H9 (cell line): Measurements from ENCODE around the gene UPB1. TPM values are rescaled to one million over a fixed set of nuclear protein-coding genes. Genes with fewer than 3 reads are reported as not detected.

ENCODE experiments used
- DNase-seq: peaks from one replicate; pipeline ENCODE4 v3.0.0-alpha.2; 2017
- H2AFZ ChIP-seq: one replicate; pipeline ENCODE4 v1.6.1; 2013; ENCODE audit warnings: mild to moderate bottlenecking, low read length, control low read depth, moderate library complexity
- H2AK5ac ChIP-seq: 2 replicates; pipeline ENCODE4 v1.6.1; 2013; ENCODE audit warnings: low read length, control low read depth, mixed read lengths; ENCODE audit not compliant: insufficient read length
- H2BK120ac ChIP-seq: one replicate; pipeline ENCODE4 v1.6.1; 2013; ENCODE audit warnings: low read depth, mild to moderate bottlenecking, low read length, control low read depth, inconsistent platforms; ENCODE audit not compliant: poor library complexity, severe bottlenecking
- H2BK12ac ChIP-seq: 2 replicates; pipeline ENCODE4 v1.6.1; 2013; ENCODE audit warnings: low read length, control low read depth, mixed read lengths, low read depth; ENCODE audit not compliant: insufficient read length
- H2BK15ac ChIP-seq: 2 replicates; pipeline ENCODE4 v1.6.1; 2013; ENCODE audit warnings: low read depth, low read length, control low read depth
- H2BK20ac ChIP-seq: one replicate; pipeline ENCODE4 v1.6.1; 2013; ENCODE audit warnings: low read depth, mild to moderate bottlenecking, low read length, control low read depth, inconsistent platforms; ENCODE audit not compliant: poor library complexity, severe bottlenecking
- H2BK5ac ChIP-seq: 2 replicates; pipeline ENCODE4 v1.6.1; 2013; ENCODE audit warnings: low read length, control low read depth, mixed read lengths; ENCODE audit not compliant: insufficient read length
- H3K14ac ChIP-seq: 2 replicates; pipeline ENCODE4 v1.6.1; 2013; ENCODE audit warnings: low read length, control low read depth; ENCODE audit not compliant: insufficient read depth
- H3K18ac ChIP-seq: 2 replicates; pipeline ENCODE4 v1.6.1; 2013; ENCODE audit warnings: low read depth, mild to moderate bottlenecking, mixed read lengths, low read length, control low read depth; ENCODE audit not compliant: insufficient read length
- H3K23ac ChIP-seq: 2 replicates; pipeline ENCODE4 v1.6.1; 2013; ENCODE audit warnings: low read length, control low read depth, mixed read lengths, low read depth; ENCODE audit not compliant: insufficient read length
- H3K23me2 ChIP-seq: 2 replicates; pipeline ENCODE4 v1.6.1; 2013; ENCODE audit warnings: low read depth, mild to moderate bottlenecking, mixed read lengths, low read length, control low read depth; ENCODE audit not compliant: insufficient read length, poor library complexity, severe bottlenecking
- H3K27ac ChIP-seq: 2 replicates; pipeline ENCODE4 v1.5.1; 2013; ENCODE audit warnings: low read length, control low read depth, mixed read lengths, low read depth; ENCODE audit not compliant: insufficient read length
- H3K27me3 ChIP-seq: 2 replicates; pipeline ENCODE4 v1.6.1; 2013; ENCODE audit warnings: low read length, control low read depth, inconsistent platforms; ENCODE audit not compliant: insufficient read depth
- H3K4ac ChIP-seq: 2 replicates; pipeline ENCODE4 v1.6.1; 2013; ENCODE audit warnings: low read depth, mild to moderate bottlenecking, control low read depth, inconsistent platforms, low read length, moderate library complexity
- H3K4me1 ChIP-seq: 2 replicates; pipeline ENCODE4 v1.6.1; 2013; ENCODE audit warnings: low read length, control low read depth, inconsistent platforms; ENCODE audit not compliant: insufficient read depth
- H3K4me2 ChIP-seq: 2 replicates; pipeline ENCODE4 v1.6.1; 2013; ENCODE audit warnings: low read length, control low read depth, mixed read lengths; ENCODE audit not compliant: insufficient read length, insufficient read depth
- H3K56ac ChIP-seq: 2 replicates; pipeline ENCODE4 v1.6.1; 2013; ENCODE audit warnings: low read depth, mild to moderate bottlenecking, mixed read lengths, low read length, control low read depth; ENCODE audit not compliant: insufficient read length
- H3K79me1 ChIP-seq: 2 replicates; pipeline ENCODE4 v1.6.1; 2013; ENCODE audit warnings: low read depth, mild to moderate bottlenecking, moderate library complexity, low read length, control low read depth, inconsistent platforms; ENCODE audit not compliant: insufficient read depth, poor library complexity, severe bottlenecking
- H3K79me2 ChIP-seq: 2 replicates; pipeline ENCODE4 v1.6.1; 2013; ENCODE audit warnings: low read length, control low read depth, inconsistent platforms; ENCODE audit not compliant: insufficient read depth
- H3K9ac ChIP-seq: 2 replicates; pipeline ENCODE4 v1.6.1; 2013; ENCODE audit warnings: low read length, control low read depth, mixed read lengths; ENCODE audit not compliant: insufficient read length; ENCODE audit errors: extremely low read depth
- H3K9me3 ChIP-seq: one replicate; pipeline ENCODE4 v1.6.1; 2013; ENCODE audit warnings: low read depth, low read length, inconsistent platforms; ENCODE audit not compliant: control insufficient read depth
- H3T11ph ChIP-seq: one replicate; pipeline ENCODE4 v1.6.1; 2013; ENCODE audit warnings: mild to moderate bottlenecking, low read length, control low read depth, inconsistent platforms
- H4K20me1 ChIP-seq: one replicate; pipeline ENCODE4 v1.6.1; 2013; ENCODE audit not compliant: control insufficient read depth, insufficient read length, insufficient read depth
- H4K5ac ChIP-seq: 2 replicates; pipeline ENCODE4 v1.6.1; 2013; ENCODE audit warnings: low read depth, mild to moderate bottlenecking, mixed read lengths, low read length, control low read depth; ENCODE audit not compliant: insufficient read length
- H4K8ac ChIP-seq: replicated peaks from 2 replicates; pipeline ENCODE4 v1.6.1; 2013; ENCODE audit warnings: low read length, control low read depth, mixed read lengths, low read depth; ENCODE audit not compliant: insufficient read length
- H4K91ac ChIP-seq: 2 replicates; pipeline ENCODE4 v1.6.1; 2013; ENCODE audit warnings: low read depth, mild to moderate bottlenecking, moderate library complexity, mixed read lengths, low read length, control low read depth; ENCODE audit not compliant: insufficient read length
- H3K27ac Mint-ChIP-seq, 3 experiments: 2 replicates in 2 of 3; 3 replicates in 1 of 3; pipeline ENCODE4 v1.8.0; 2020 to 2021; ENCODE audit warnings: mixed read lengths in 3 of 3, mild to moderate bottlenecking in 1 of 3, moderate library complexity in 1 of 3
- H3K27me3 Mint-ChIP-seq: 2 replicates; pipeline ENCODE4 v1.8.0; 2021; ENCODE audit warnings: low read depth, mild to moderate bottlenecking, moderate library complexity, mixed read lengths
- H3K36me3 Mint-ChIP-seq, 3 experiments: 2 replicates in 2 of 3; 3 replicates in 1 of 3; pipeline ENCODE4 v1.8.0; 2020 to 2021; ENCODE audit warnings: low read depth in 3 of 3, mixed read lengths in 3 of 3; ENCODE audit not compliant: insufficient read depth in 1 of 3
- H3K4me1 Mint-ChIP-seq, 2 experiments: 2 replicates each; pipeline ENCODE4 v1.8.0; 2020; ENCODE audit warnings: mixed read lengths in 2 of 2
- H3K4me3 Mint-ChIP-seq, 2 experiments: 2 replicates in 1 of 2; 3 replicates in 1 of 2; pipeline ENCODE4 v1.8.0; 2020 to 2021; ENCODE audit warnings: mild to moderate bottlenecking in 2 of 2, mixed read lengths in 2 of 2, moderate library complexity in 1 of 2
- H3K9me3 Mint-ChIP-seq, 2 experiments: 2 replicates in 1 of 2; 3 replicates in 1 of 2; pipeline ENCODE4 v1.8.0; 2020; ENCODE audit warnings: mild to moderate bottlenecking in 2 of 2, mixed read lengths in 2 of 2, moderate library complexity in 1 of 2
- WGBS: extraction: QIAGEN DNeasy Blood & Tissue Kit; methylation state at CpG from one replicate; pipeline ENCODE4 v1.1.7; 2013; ENCODE audit warnings: missing lambda C conversion rate, low lambda C conversion rate, mixed read lengths; ENCODE audit not compliant: insufficient read length; ENCODE audit errors: extremely low coverage; 5-methylcytosine and 5-hydroxymethylcytosine counted together
- total RNA-seq: library from RNA; stranded (reverse); gene quantifications from 2 replicates; pipeline ENCODE4 v1.2.1, GENCODE V29; 2021
- TF ChIP-seq, protein P1 (sequence below): fragments of 200-600 bp; sonication (generic); conservative IDR thresholded peaks from 3 replicates; pipeline ENCODE4 v1.8.0; 2021; ENCODE audit warnings: antibody characterized with exemption, mild to moderate bottlenecking

The UPB1 gene
- total RNA-seq, 1 experiment from 2014 or later = not detected

DNA sequence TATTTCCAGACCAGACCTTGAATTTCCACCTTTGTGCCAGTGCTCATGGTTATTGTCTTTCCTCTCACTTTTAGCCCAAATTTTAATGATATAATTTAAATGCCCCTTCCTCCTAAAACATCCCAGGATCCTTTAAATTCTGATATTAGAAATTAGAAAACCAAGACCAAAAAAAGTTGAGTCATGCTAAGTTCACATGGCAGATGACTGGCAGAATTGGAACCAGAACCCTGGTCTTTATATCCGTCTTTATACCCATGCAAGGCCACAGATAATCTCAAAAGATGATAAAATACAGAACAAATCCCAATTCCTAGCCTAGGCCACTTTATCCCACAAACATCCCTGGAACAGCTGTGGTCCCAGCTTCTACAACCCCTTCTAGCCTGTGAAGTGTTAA lies 41.3 kb upstream of the UPB1 start:
- Histone ChIP-seq H3K9me3 (no peaks in the 10 kb centered on the region), H3K4me1 (no peaks in the 10 kb centered on the region), H3K27me3 (no peaks in the 10 kb centered on the region), H3K9ac (no peak overlapping the region), H2AFZ (no peak overlapping the region), H3K4ac (no peak overlapping the region), H2BK15ac (no peak overlapping the region), H3K4me2 (no peak overlapping the region), H3K56ac (no peak overlapping the region), H2BK5ac (no peak overlapping the region), H3K79me2 (no peaks in the 10 kb centered on the region), H3K79me1 (no peaks in the 10 kb centered on the region), H3K23me2 (no peaks in the 10 kb centered on the region), H3K18ac (no peak overlapping the region), H4K5ac (no peak overlapping the region), H3T11ph (no peak overlapping the region), H3K27ac (no peak overlapping the region), H4K8ac (no peak overlapping the region), H2BK20ac (no peak overlapping the region), H4K20me1 (no peaks in the 10 kb centered on the region), H2BK120ac (no peak overlapping the region), H2BK12ac (no peak overlapping the region), H4K91ac (no peak overlapping the region), H3K23ac (no peak overlapping the region), H3K14ac (no peak overlapping the region), H2AK5ac (no peak overlapping the region)
- Mint-ChIP-seq H3K4me3 (no peak overlapping the region), H3K36me3 (no peaks in the 10 kb centered on the region), H3K27me3 (peaks cover 2% of the 10 kb centered on the region), H3K4me1 (peaks cover 6 to 8% of the 10 kb centered on the region in 2 experiments), H3K27ac (no peak overlapping the region), H3K9me3 (peaks cover 0 to 2% of the 10 kb centered on the region in 2 experiments; a peak in 2 of 5 replicates)
- no CpG with 5 or more reads among the region's 1 CpG for WGBS
- TF ChIP-seq, protein P1, sequence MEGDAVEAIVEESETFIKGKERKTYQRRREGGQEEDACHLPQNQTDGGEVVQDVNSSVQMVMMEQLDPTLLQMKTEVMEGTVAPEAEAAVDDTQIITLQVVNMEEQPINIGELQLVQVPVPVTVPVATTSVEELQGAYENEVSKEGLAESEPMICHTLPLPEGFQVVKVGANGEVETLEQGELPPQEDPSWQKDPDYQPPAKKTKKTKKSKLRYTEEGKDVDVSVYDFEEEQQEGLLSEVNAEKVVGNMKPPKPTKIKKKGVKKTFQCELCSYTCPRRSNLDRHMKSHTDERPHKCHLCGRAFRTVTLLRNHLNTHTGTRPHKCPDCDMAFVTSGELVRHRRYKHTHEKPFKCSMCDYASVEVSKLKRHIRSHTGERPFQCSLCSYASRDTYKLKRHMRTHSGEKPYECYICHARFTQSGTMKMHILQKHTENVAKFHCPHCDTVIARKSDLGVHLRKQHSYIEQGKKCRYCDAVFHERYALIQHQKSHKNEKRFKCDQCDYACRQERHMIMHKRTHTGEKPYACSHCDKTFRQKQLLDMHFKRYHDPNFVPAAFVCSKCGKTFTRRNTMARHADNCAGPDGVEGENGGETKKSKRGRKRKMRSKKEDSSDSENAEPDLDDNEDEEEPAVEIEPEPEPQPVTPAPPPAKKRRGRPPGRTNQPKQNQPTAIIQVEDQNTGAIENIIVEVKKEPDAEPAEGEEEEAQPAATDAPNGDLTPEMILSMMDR = no peak
- no peak for DNase-seq
